Vagina (tissue), 2 donors: ENCODE data around the gene CTNNAL1. TPM values are rescaled to one million over a fixed set of nuclear protein-coding genes. Genes with fewer than 3 reads are reported as not detected.
"Not testable (repeated sequence)": the region's sequence is repeated elsewhere in the genome, so short reads cannot be mapped to it uniquely, and the experiment has no call there.

ENCODE experiments used
- DNase-seq, 2 donors: peaks; one replicate each; pipeline ENCODE4 v3.0.0-alpha.2; 2017; ENCODE audit errors: extremely low spot score in 2 of 2
- H3K27ac ChIP-seq: fragments of 200-600 bp; sonication (generic); one replicate; pipeline ENCODE4 v1.5.1; 2019
- H3K27me3 ChIP-seq: fragments of 200-600 bp; sonication (generic); one replicate; pipeline ENCODE4 v1.5.1; 2019
- H3K36me3 ChIP-seq, 2 donors: fragments of 200-600 bp; sonication (generic); one replicate each; pipeline ENCODE4 v1.5.1; 2017 to 2019
- H3K4me1 ChIP-seq: fragments of 200-600 bp; sonication (generic); one replicate; pipeline ENCODE4 v1.5.1; 2019
- H3K4me3 ChIP-seq, 2 donors: fragments of 200-600 bp; sonication (generic); 1 replicate in 1 of 2; 2 replicates in 1 of 2; pipeline ENCODE4 v1.5.1; 2016 to 2019
- H3K9me3 ChIP-seq: fragments of 200-600 bp; sonication (generic); one replicate; pipeline ENCODE4 v1.5.1; 2019
- POLR2A ChIP-seq, 2 donors: fragments of 450-650 bp; IDR thresholded peaks; one replicate each; pipeline ENCODE4 v1.6.1; 2017; ENCODE audit warnings: antibody characterized with exemption in 2 of 2, mild to moderate bottlenecking in 2 of 2, moderate library complexity in 2 of 2
- POLR2AphosphoS5 ChIP-seq, 2 donors: sonication (generic); formaldehyde crosslinking; IDR thresholded peaks; one replicate each; pipeline ENCODE4 v1.9.0; 2017; ENCODE audit warnings: antibody characterized with exemption in 2 of 2, mild to moderate bottlenecking in 2 of 2, low read depth in 1 of 2; ENCODE audit not compliant: insufficient read depth in 1 of 2
- intact Hi-C: fragments of 100-400 bp; cut with DNase I; formaldehyde crosslinking; loops from one replicate; pipeline ENCODE4 v1.15.1; 2023
- total RNA-seq: library from RNA; depleted of rRNA; stranded (reverse); fragments of >200 nt; gene quantifications from one replicate; pipeline ENCODE4 v1.2.3, GENCODE V29; 2016
- TF ChIP-seq, protein P1 (sequence below), 3 experiments: fragments of 450-650 bp in 2 of 3; fragments of 200-600 bp in 1 of 3; sonication (generic) in 1 of 3; IDR thresholded peaks; one replicate each; pipeline ENCODE4 v1.5.1; 2017 to 2019; ENCODE audit warnings: antibody characterized with exemption in 3 of 3, mild to moderate bottlenecking in 2 of 3, moderate library complexity in 2 of 3

Gene CTNNAL1
- total RNA-seq, 1 donor from 2014 or later: 18.2 TPM

DNA sequence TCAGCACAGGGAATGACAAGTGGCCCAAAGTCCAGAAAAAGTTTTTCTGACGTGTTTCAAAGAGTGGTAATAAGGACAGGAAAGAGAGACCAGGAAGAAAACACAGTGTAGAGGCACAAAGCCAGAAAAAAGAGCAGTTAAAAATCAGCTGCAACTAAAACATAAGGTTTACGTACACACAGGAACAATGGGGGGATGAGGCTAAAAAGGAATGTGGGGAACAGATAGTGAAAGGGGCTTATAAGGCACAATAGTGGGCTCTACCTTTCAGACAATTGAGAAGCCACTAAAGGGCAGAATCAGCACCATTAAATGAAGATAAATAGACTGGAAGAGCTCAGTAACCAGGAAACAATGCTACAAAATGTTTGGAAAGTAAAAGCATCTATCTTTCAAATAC is 84.9 kb downstream of the CTNNAL1 start:
- no peaks in the 10 kb centered on the region for H3K27me3 ChIP-seq
- peaks cover 14% of the 10 kb centered on the region for H3K4me1 ChIP-seq
- no peak for DNase-seq
- no peak overlapping the region for H3K4me3 ChIP-seq
- TF ChIP-seq, protein P1, sequence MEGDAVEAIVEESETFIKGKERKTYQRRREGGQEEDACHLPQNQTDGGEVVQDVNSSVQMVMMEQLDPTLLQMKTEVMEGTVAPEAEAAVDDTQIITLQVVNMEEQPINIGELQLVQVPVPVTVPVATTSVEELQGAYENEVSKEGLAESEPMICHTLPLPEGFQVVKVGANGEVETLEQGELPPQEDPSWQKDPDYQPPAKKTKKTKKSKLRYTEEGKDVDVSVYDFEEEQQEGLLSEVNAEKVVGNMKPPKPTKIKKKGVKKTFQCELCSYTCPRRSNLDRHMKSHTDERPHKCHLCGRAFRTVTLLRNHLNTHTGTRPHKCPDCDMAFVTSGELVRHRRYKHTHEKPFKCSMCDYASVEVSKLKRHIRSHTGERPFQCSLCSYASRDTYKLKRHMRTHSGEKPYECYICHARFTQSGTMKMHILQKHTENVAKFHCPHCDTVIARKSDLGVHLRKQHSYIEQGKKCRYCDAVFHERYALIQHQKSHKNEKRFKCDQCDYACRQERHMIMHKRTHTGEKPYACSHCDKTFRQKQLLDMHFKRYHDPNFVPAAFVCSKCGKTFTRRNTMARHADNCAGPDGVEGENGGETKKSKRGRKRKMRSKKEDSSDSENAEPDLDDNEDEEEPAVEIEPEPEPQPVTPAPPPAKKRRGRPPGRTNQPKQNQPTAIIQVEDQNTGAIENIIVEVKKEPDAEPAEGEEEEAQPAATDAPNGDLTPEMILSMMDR (IDR thresholded peaks at IDR 0.05): no peak
- TF ChIP-seq POLR2A (IDR thresholded peaks at IDR 0.05) (no peak), POLR2AphosphoS5 (IDR thresholded peaks at IDR 0.05; ENCODE audit: insufficient read depth in 1 of 2, low read depth in 1 of 2) (no peak)
- H3K36me3 ChIP-seq: peaks cover 0 to 47% of the 10 kb centered on the region in 2 donors
- no peaks in the 10 kb centered on the region for H3K9me3 ChIP-seq
- intact Hi-C loops: no loop called here
- H3K27ac ChIP-seq: no peak overlapping the region

DNA sequence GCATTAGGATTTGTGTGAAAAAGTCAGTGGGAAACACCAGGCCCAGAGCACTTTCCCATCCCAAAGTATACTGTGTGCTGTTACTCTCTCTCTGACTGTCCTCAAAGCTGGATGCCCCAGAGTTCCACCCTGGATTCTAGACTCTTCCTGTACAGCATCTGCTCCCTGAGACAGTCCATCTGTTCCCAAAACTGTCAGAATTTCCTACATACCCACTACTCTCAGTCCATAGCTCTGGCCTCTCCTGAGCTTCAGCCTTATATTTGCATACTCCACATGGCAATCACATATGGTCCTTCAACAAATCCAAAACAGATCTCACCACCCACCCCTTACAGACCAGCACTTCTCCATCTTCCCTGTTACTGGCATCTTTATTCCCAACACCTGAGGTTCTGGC is 88.8 kb downstream of the CTNNAL1 start:
- H3K4me1 ChIP-seq: no peaks in the 10 kb centered on the region
- no peak for TF ChIP-seq POLR2AphosphoS5 (IDR thresholded peaks at IDR 0.05; ENCODE audit: insufficient read depth in 1 of 2, low read depth in 1 of 2)
- TF ChIP-seq, protein P1 (IDR thresholded peaks at IDR 0.05): no peak
- no peak for TF ChIP-seq POLR2A (IDR thresholded peaks at IDR 0.05)
- no peak overlapping the region for H3K4me3 ChIP-seq
- no peaks in the 10 kb centered on the region for H3K27me3 ChIP-seq
- H3K9me3 ChIP-seq: no peaks in the 10 kb centered on the region
- peaks cover 0 to 83% of the 10 kb centered on the region in 2 donors for H3K36me3 ChIP-seq
- DNase-seq: no peak
- intact Hi-C loops: no loop called here
- no peak overlapping the region for H3K27ac ChIP-seq

DNA sequence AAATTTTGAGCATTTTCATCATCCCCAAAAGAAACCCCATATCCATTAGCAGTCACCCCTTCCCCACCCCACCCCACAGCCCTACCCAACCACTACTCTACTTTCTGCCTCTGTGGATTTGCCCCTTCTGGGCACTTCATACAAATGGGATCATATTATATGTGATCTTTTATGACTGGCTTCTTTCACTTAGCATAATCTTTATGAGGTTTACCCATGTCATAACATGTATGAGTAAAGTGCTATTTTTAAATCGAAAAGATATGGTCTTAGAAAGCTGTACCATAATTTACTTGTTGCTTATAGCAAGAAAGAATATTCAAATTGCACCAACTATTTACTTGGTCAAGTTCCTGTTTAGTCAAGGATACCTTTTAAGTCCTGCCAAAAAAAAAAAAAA is 92.1 kb downstream of the CTNNAL1 start:
- Histone ChIP-seq H3K9me3 (no peaks in the 10 kb centered on the region), H3K27me3 (no peaks in the 10 kb centered on the region), H3K27ac (no peak overlapping the region), H3K36me3 (peaks cover 0 to 86% of the 10 kb centered on the region in 2 donors), H3K4me3 (no peak overlapping the region), H3K4me1 (no peaks in the 10 kb centered on the region)
- DNase-seq: no peak
- no peak for TF ChIP-seq POLR2A (IDR thresholded peaks at IDR 0.05)
- TF ChIP-seq POLR2AphosphoS5 (IDR thresholded peaks at IDR 0.05; ENCODE audit: insufficient read depth in 1 of 2, low read depth in 1 of 2): no peak
- intact Hi-C loops: no loop called here

DNA sequence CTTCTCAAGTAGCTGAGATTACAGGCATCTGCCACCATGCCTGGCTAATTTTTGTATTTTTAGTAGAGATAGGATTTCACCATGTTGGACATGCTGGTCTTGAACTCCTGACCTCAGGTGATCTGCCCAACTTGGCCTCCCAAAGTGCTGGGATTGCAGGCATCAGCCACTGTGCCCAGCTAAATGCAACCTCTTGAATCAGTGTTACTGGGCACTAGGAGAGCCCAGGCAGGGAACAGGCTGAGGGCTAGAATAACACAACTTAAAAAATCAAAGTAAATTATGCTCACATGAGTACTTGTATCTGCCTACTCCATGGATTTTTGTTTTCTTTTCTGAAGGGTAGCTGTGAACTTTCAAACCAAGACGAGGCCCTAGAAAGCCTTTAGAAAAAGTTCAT is 92.9 kb downstream of the CTNNAL1 start:
- intact Hi-C loops: not testable (repeated sequence)

DNA sequence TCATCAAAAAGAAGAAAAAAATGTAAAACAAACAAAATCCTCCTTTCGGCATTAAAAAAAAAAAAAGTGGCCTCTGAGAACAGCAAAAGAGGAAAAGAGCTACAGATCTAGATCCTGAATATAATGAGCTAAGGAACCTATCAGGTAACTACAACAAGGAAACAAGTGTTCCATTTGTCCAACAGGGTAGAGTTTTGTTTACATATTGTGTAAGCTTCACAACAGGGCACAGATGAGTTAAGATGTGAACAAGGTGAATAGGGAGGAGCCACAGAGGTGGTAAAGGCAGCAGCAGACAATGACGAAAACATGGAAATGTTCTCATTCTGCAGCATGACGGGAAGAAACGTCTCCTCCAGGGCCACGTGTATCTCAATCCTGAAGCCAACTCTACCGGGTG is 93.8 kb downstream of the CTNNAL1 start:
- no peaks in the 10 kb centered on the region for H3K4me1 ChIP-seq
- no peak overlapping the region for H3K27ac ChIP-seq
- no peaks in the 10 kb centered on the region for H3K27me3 ChIP-seq
- no peak overlapping the region for H3K4me3 ChIP-seq
- TF ChIP-seq, protein P1 (IDR thresholded peaks at IDR 0.05): no peak
- TF ChIP-seq POLR2A (IDR thresholded peaks at IDR 0.05): no peak
- TF ChIP-seq POLR2AphosphoS5 (IDR thresholded peaks at IDR 0.05; ENCODE audit: insufficient read depth in 1 of 2, low read depth in 1 of 2): no peak
- intact Hi-C loops: no loop called here
- H3K9me3 ChIP-seq: no peaks in the 10 kb centered on the region
- H3K36me3 ChIP-seq: peaks cover 0 to 78% of the 10 kb centered on the region in 2 donors
- DNase-seq: no peak

More for the DNA sequence above, 92.9 kb downstream of the CTNNAL1 start:
- peaks cover 0 to 86% of the 10 kb centered on the region in 2 donors for H3K36me3 ChIP-seq
- H3K4me1 ChIP-seq, H3K27ac ChIP-seq, H3K9me3 ChIP-seq, H3K4me3 ChIP-seq, H3K27me3 ChIP-seq, DNase-seq: not testable (repeated sequence)

DNA sequence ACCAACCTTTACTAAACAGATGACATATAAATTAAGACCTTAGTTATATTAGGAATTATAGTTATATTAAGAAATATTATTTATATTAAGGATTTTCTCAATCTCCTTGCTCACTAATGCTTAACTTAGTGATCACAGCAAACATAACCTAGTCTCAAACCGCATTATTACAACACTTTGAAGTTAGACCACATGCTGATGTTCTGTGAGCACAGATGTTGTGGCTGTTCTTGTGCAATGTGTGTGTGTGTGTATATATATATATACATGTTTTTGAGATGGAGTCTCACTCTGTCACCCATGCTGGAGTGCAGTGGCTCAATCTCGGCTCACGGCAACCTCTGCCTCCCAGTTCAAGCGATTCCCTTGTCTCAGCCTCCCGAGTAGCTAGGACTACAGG is 99.9 kb downstream of the CTNNAL1 start:
- Histone ChIP-seq H3K4me3 (no peak overlapping the region), H3K36me3 (peaks cover 0 to 52% of the 10 kb centered on the region in 2 donors), H3K9me3 (no peaks in the 10 kb centered on the region), H3K27me3 (no peaks in the 10 kb centered on the region), H3K27ac (no peak overlapping the region), H3K4me1 (no peaks in the 10 kb centered on the region)
- TF ChIP-seq, protein P1 (IDR thresholded peaks at IDR 0.05): no peak
- no peak for TF ChIP-seq POLR2A (IDR thresholded peaks at IDR 0.05)
- TF ChIP-seq POLR2AphosphoS5 (IDR thresholded peaks at IDR 0.05; ENCODE audit: insufficient read depth in 1 of 2, low read depth in 1 of 2): no peak
- no peak for DNase-seq
- intact Hi-C loops: no loop called here
